Sigmoid colon (tissue), 7 donors: Measurements from ENCODE around the gene MYRIP. TPM values are rescaled to one million over a fixed set of nuclear protein-coding genes. Genes with fewer than 3 reads are reported as not detected.

Experiments
- DNase-seq: peaks from one replicate; pipeline ENCODE4 v3.0.0-alpha.2; 2019
- H3K27ac ChIP-seq, 4 donors: fragments of 200-600 bp; sonication (generic); one replicate each; pipeline ENCODE4 v1.5.1; 2016 to 2019; ENCODE audit warnings: mild to moderate bottlenecking in 1 of 4
- H3K27me3 ChIP-seq, 3 donors: fragments of 200-600 bp; sonication (generic); one replicate each; pipeline ENCODE4 v1.5.1; 2019; ENCODE audit warnings: mild to moderate bottlenecking in 1 of 3
- H3K36me3 ChIP-seq, 4 donors: fragments of 200-600 bp; sonication (generic); one replicate each; pipeline ENCODE4 v1.5.1; 2016 to 2019
- H3K4me1 ChIP-seq, 4 donors: fragments of 200-600 bp; sonication (generic); one replicate each; pipeline ENCODE4 v1.5.1; 2017 to 2019
- H3K4me3 ChIP-seq, 4 donors: fragments of 200-600 bp; sonication (generic); one replicate each; pipeline ENCODE4 v1.5.1; 2017 to 2019; ENCODE audit warnings: mild to moderate bottlenecking in 2 of 4, moderate library complexity in 1 of 4
- H3K9me3 ChIP-seq, 4 donors: fragments of 200-600 bp in 3 of 4; sonication (generic) in 3 of 4; one replicate each; pipeline versions ENCODE4 v1.5.1 to v1.6.1; 2013 to 2019
- CTCF ChIP-seq, 4 experiments: fragments of 450-650 bp in 3 of 4; fragments of 200-600 bp in 1 of 4; IDR thresholded peaks; one replicate each; pipeline ENCODE4 v1.5.1; 2016 to 2019; ENCODE audit warnings: antibody characterized with exemption in 4 of 4, mild to moderate bottlenecking in 3 of 4, moderate library complexity in 2 of 4
- EP300 ChIP-seq, 4 donors: sonication (generic); formaldehyde crosslinking; IDR thresholded peaks; one replicate each; pipeline ENCODE4 v1.6.1; 2017; ENCODE audit warnings: antibody characterized with exemption in 4 of 4
- POLR2A ChIP-seq, 2 donors: fragments of 450-650 bp; IDR thresholded peaks; one replicate each; pipeline ENCODE4 v1.6.1; 2016; ENCODE audit warnings: antibody characterized with exemption in 2 of 2, mild to moderate bottlenecking in 2 of 2, moderate library complexity in 2 of 2
- POLR2AphosphoS5 ChIP-seq, 4 donors: sonication (generic); formaldehyde crosslinking; IDR thresholded peaks; one replicate each; pipeline ENCODE4 v1.6.1; 2017; ENCODE audit warnings: antibody characterized with exemption in 4 of 4
- WGBS, 2 donors: extraction: QIAGEN DNeasy Blood & Tissue Kit; methylation state at CpG; one replicate each; pipeline ENCODE4 v1.1.7; 2013; 5-methylcytosine and 5-hydroxymethylcytosine counted together
- intact Hi-C: fragments of 100-400 bp; cut with DNase I; formaldehyde crosslinking; loops from one replicate; pipeline ENCODE4 v1.15.1; 2023
- polyA plus RNA-seq, 3 donors: library from polyadenylated mRNA; stranded (reverse); fragments of 200-250 nt; gene quantifications; one replicate each; pipeline ENCODE4 v1.2.3, GENCODE V29; 2013
- total RNA-seq, 4 donors: library from RNA; depleted of rRNA; stranded (reverse); fragments of >200 nt; gene quantifications; one replicate each; pipeline ENCODE4 v1.1.0, GENCODE V29; 2016
- donor health status: healthy with polysubstance abuse.
- donor health status: Bipolar disorder and iron deficiency.
- donor health status: healthy.

The MYRIP gene
- total and polyA plus RNA-seq, 7 donors = 2.2 to 5.5 (median 4.2) TPM

- H3K27ac ChIP-seq = no peak overlapping the region
- no peak for TF ChIP-seq EP300 (IDR thresholded peaks at IDR 0.05)
- no peak for TF ChIP-seq CTCF (IDR thresholded peaks at IDR 0.05)
- TF ChIP-seq POLR2AphosphoS5 (IDR thresholded peaks at IDR 0.05) = no peak
- no peak for TF ChIP-seq POLR2A (IDR thresholded peaks at IDR 0.05)
- H3K36me3 ChIP-seq = no peaks in the 10 kb centered on the region
- no peak for DNase-seq
- intact Hi-C loops = no loop called here
- H3K9me3 ChIP-seq = peaks cover 0 to 1% (median 0%) of the 10 kb centered on the region in 4 donors
- WGBS, 2 donors = 75 to 80% methylated on average over 6 of the region's 6 CpGs
- H3K4me3 ChIP-seq = no peak overlapping the region
- peaks cover 0 to 6% (median 0%) of the 10 kb centered on the region in 4 donors for H3K4me1 ChIP-seq
- no peaks in the 10 kb centered on the region for H3K27me3 ChIP-seq
Observed at GRCh38 chr3:40096661-40097111, 287.3 kb downstream of the MYRIP start.

- no peak for DNase-seq
- H3K4me1 ChIP-seq = peaks cover 0 to 6% (median 0%) of the 10 kb centered on the region in 4 donors
- H3K9me3 ChIP-seq = peaks cover 0 to 4% (median 2%) of the 10 kb centered on the region in 4 donors
- no peak overlapping the region for H3K4me3 ChIP-seq
- TF ChIP-seq POLR2A (IDR thresholded peaks at IDR 0.05) = no peak
- no peaks in the 10 kb centered on the region for H3K36me3 ChIP-seq
- no peak overlapping the region for H3K27ac ChIP-seq
- intact Hi-C loops = no loop called here
- 78 to 79% methylated on average over 9 of the region's 9 CpGs for WGBS, 2 donors
- no peaks in the 10 kb centered on the region for H3K27me3 ChIP-seq
Observed at GRCh38 chr3:40097131-40098117, 288.0 kb downstream of the MYRIP start.

GRCh38 chr3:40098261-40098759 is 288.9 kb downstream of the MYRIP start:
- no peak overlapping the region for H3K27ac ChIP-seq
- TF ChIP-seq POLR2A (IDR thresholded peaks at IDR 0.05) = no peak
- TF ChIP-seq CTCF (IDR thresholded peaks at IDR 0.05) = no peak
- no peak for TF ChIP-seq POLR2AphosphoS5 (IDR thresholded peaks at IDR 0.05)
- no peak for TF ChIP-seq EP300 (IDR thresholded peaks at IDR 0.05)
- H3K27me3 ChIP-seq = no peaks in the 10 kb centered on the region
- intact Hi-C loops = no loop called here
- no peak overlapping the region for H3K4me3 ChIP-seq
- H3K36me3 ChIP-seq = no peaks in the 10 kb centered on the region
- H3K4me1 ChIP-seq = peaks cover 0 to 6% (median 0%) of the 10 kb centered on the region in 4 donors
- DNase-seq = no peak
- peaks cover 0 to 4% (median 2%) of the 10 kb centered on the region in 4 donors for H3K9me3 ChIP-seq

- 80 to 91% methylated on average over 7 of the region's 7 CpGs for WGBS, 2 donors
- DNase-seq = no peak
- Histone ChIP-seq H3K36me3 (no peaks in the 10 kb centered on the region), H3K4me3 (no peak overlapping the region), H3K27ac (no peak overlapping the region), H3K9me3 (peaks cover 0 to 4% (median 2%) of the 10 kb centered on the region in 4 donors), H3K4me1 (peaks cover 0 to 6% (median 0%) of the 10 kb centered on the region in 4 donors), H3K27me3 (no peaks in the 10 kb centered on the region)
- TF ChIP-seq POLR2A (IDR thresholded peaks at IDR 0.05) (no peak), POLR2AphosphoS5 (IDR thresholded peaks at IDR 0.05) (no peak), CTCF (IDR thresholded peaks at IDR 0.05) (no peak), EP300 (IDR thresholded peaks at IDR 0.05) (no peak)
- intact Hi-C loops = no loop called here
Observed at GRCh38 chr3:40099871-40100270, 290.5 kb downstream of the MYRIP start.

GRCh38 chr3:40102182-40102581 is 292.8 kb downstream of the MYRIP start:
- Histone ChIP-seq H3K4me1 (peaks cover 0 to 6% (median 0%) of the 10 kb centered on the region in 4 donors), H3K27me3 (no peaks in the 10 kb centered on the region), H3K36me3 (no peaks in the 10 kb centered on the region), H3K9me3 (peaks cover 0 to 4% (median 1%) of the 10 kb centered on the region in 4 donors), H3K4me3 (no peak overlapping the region), H3K27ac (no peak overlapping the region)
- TF ChIP-seq CTCF (IDR thresholded peaks at IDR 0.05) (no peak), POLR2AphosphoS5 (IDR thresholded peaks at IDR 0.05) (no peak), POLR2A (IDR thresholded peaks at IDR 0.05) (no peak), EP300 (IDR thresholded peaks at IDR 0.05) (no peak)
- no peak for DNase-seq
- intact Hi-C loops = no loop called here
